WI38 (cell line): Measurements from ENCODE around the gene MIA3.

Experiments used
- H3K4me3 ChIP-seq: 2 replicates; pipeline ENCODE4 v1.5.1; 2011; ENCODE audit warnings: low read depth, mild to moderate bottlenecking, control low read depth, low read length
- TF ChIP-seq, protein P1 (sequence below): IDR thresholded peaks from 2 replicates; pipeline ENCODE4 v1.5.1; 2012; ENCODE audit warnings: low read depth, mild to moderate bottlenecking, control low read depth, low read length

MIA3 gene

GRCh38 chr1:222634180-222635013 lies 16.5 kb downstream of the MIA3 start:
- TF ChIP-seq, protein P1, sequence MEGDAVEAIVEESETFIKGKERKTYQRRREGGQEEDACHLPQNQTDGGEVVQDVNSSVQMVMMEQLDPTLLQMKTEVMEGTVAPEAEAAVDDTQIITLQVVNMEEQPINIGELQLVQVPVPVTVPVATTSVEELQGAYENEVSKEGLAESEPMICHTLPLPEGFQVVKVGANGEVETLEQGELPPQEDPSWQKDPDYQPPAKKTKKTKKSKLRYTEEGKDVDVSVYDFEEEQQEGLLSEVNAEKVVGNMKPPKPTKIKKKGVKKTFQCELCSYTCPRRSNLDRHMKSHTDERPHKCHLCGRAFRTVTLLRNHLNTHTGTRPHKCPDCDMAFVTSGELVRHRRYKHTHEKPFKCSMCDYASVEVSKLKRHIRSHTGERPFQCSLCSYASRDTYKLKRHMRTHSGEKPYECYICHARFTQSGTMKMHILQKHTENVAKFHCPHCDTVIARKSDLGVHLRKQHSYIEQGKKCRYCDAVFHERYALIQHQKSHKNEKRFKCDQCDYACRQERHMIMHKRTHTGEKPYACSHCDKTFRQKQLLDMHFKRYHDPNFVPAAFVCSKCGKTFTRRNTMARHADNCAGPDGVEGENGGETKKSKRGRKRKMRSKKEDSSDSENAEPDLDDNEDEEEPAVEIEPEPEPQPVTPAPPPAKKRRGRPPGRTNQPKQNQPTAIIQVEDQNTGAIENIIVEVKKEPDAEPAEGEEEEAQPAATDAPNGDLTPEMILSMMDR: peak; percentile 62
- H3K4me3 ChIP-seq: no peak overlapping the region

DNA sequence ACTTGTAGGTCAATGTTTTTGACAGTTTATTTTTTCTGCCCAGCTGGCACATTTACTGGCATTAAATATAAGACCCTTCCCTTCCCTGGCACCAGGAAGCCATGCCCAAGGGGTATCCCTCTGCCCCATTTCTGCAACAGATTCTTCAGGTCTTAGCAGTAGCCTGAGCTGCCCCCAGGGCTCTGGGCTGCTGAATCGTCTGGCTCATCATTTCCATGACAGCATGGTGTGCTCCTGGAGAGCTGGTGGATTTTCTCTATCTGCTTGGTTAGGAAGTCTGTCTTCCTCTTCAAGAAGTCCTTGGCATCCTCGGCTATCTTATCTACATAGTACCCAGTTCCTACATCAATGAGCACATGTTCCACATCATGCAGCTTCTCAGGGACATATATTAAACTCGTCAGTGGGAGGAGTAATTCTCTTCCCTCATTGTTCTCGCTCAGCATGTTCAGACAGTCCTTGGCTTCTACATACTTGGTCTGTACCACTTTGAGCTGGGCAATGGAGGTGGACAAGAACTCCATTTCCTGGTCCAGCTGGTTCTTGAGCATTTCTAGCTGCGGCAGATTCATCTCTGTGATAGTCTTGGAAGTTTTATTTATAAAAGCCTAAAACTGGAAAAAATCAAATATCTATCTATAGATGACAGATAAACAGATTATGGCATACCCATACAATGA lies 23.5 kb downstream of the MIA3 start:
- H3K4me3 ChIP-seq: no peak overlapping the region
- TF ChIP-seq, protein P1: no peak

DNA sequence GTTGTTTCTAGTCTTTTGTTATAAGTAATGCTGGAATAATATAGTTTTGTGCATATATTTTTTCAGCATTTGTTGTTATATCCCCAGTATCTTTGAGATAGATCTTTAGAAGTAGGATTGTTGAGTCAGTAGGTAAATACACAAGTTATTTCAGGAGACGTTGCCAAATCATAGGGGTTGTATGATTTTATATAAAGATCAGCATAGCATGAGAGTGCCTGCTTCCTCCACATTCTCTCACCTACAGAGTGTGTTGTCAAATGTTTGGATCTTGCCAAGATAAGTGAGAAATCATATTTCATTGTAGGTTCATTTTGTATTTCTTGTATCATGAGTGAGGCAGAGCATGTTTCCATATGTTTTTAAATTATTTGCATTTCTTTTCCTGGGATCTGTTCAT lies 24.6 kb downstream of the MIA3 start:
- H3K4me3 ChIP-seq: no peak overlapping the region
- TF ChIP-seq, protein P1: no peak

DNA sequence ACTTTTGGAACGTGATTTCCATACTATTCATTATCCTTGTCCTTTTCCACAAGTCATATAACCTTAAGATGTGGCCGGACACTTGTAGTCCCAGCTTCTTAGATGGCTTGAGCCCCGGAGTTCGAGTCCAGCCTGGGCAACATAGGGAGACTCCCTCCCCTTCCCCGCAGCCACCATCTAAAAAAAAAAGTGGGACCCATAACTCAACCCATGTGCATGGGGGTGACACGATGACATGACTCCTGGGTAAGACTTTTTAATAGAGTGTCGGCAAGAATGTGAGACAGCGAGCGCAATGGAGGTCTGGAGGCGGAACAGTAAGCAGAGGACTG lies 25.7 kb downstream of the MIA3 start:
- peak overlapping the region; percentile 97 for H3K4me3 ChIP-seq
- TF ChIP-seq, protein P1: no peak

- TF ChIP-seq, protein P1: no peak
- H3K4me3 ChIP-seq: peak overlapping the region; percentile 97
Measured at GRCh38 chr1:222643938-222644635, 26.2 kb downstream of the MIA3 start.

DNA sequence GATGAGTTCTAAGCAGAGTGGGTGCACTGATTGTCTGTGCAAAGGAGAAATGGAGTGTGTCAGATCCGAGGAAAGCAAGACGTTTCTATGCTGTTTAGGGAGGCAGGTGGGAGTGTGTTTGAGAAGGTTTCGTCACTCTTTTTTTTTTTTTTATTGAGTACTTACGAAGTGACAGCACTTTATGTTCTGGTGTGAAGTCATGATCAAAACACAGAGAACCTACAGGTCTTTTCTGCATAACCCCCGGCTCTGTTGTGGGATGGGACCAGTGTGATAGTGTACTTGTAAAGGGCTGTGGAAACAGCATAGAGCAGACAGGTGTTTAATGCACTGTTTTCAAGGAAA lies 26.7 kb downstream of the MIA3 start:
- H3K4me3 ChIP-seq: peak overlapping the region; percentile 97
- TF ChIP-seq, protein P1: no peak

GRCh38 chr1:222652676-222653075 lies 34.8 kb downstream of the MIA3 start:
- H3K4me3 ChIP-seq: no peak overlapping the region
- TF ChIP-seq, protein P1: no peak
